RWPE1 (cell line): ENCODE measurements around the gene ZNF662.
A peak's percentile ranks its signal among the peaks of the same experiment; 100 is the strongest.

Experiments used
- CTCF ChIA-PET: fragments of 350-600 bp; sonication (Branson Sonifier 250); formaldehyde crosslinking; extraction: SDS; loops from one replicate; lab custom pipeline; 2021; lab: Yijun Ruan, JAX
- POLR2A ChIA-PET: fragments of 400-600 bp; formaldehyde crosslinking; extraction: SDS; loops from one replicate; lab custom pipeline; 2020; ENCODE audit warnings: antibody characterized with exemption; ENCODE audit not compliant: low non-redundant PET; lab: Yijun Ruan, JAX
- DNase-seq: peaks from one replicate; pipeline ENCODE4 v3.0.0; 2012; ENCODE audit warnings: low spot score
- H3K27ac ChIP-seq: fragments of 450-650 bp; 2 replicates; pipeline ENCODE4 v1.5.1; 2017
- CTCF ChIP-seq: fragments of 450-650 bp; conservative IDR thresholded peaks from 2 replicates; pipeline ENCODE4 v1.5.1; 2017; ENCODE audit warnings: low read depth, mild to moderate bottlenecking

The ZNF662 gene

DNA sequence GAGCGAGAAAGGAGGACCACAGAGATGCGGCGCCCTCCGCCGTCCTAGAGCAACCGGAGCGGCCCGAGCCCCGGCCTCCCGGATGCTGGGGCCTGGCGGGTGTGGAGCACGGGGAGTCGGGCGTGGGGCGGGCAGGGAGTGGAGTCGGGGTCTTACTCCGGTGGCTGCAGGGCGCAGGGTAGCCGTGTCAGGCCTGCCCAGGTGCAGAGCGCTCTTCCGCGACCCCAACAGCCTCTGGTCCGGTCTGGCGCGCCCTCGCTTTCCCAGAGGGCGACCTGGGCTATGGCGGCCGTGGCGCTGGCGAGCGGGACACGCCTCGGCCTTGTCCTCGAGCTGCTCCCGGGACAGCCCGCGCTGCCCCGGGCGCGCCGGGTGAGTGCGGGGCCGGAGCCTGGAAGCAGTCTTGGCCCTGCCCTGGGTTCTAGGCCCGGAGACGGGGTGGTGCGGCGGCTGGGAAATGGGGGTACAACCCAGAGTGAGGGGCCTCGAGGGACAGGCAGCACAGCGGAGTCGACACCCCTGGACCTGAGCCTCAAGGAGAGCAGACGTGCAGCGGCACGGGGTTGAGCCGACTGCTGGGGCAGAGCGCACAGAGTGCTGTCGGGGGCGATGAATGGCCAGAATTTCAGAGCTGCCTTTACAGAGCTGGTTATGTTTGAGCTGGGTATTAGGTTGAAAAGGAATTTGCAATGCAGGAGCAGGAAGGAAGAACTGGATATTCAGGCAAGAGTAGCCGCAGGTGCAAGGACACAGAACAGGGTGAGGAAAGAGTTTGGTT lies at the start of gene ZNF662:
TSS of gene ZNF662 (plus strand) at position 73 of the 778 bp plus-strand sequence. CDS start 1,973 bp downstream, outside the sequence.
- H3K27ac ChIP-seq = no peak within 1 kb of the TSS
- ChIA-PET CTCF (no interaction called here), POLR2A (no interaction called here)
- DNase-seq = peak; percentile 19
- TF ChIP-seq CTCF = no peak

- ChIA-PET POLR2A (no interaction called here), CTCF (interaction anchor here (0.6 kb wide), 1 partner anchor 280 kb away, joined by 3 read pairs; no protein-coding TSS in a partner anchor)
These were observed 49.4 kb upstream of the ZNF662 start for GRCh38 chr3:42856544-42856943.

GRCh38 chr3:42864321-42864950 lies 41.5 kb upstream of the ZNF662 start:
- TF ChIP-seq CTCF = no peak
- H3K27ac ChIP-seq = no peak overlapping the region
- ChIA-PET CTCF (interaction anchor here (0.5 to 0.6 kb wide), 2 partner anchors 374 to 894 kb away, joined by 3 read pairs; no protein-coding TSS in a partner anchor), POLR2A (no interaction called here)
- no peak for DNase-seq

More at GRCh38 chr3:42856544-42856943, 49.4 kb upstream of the ZNF662 start:
- TF ChIP-seq CTCF = no peak
- no peak for DNase-seq
- H3K27ac ChIP-seq = no peak overlapping the region

- no peak overlapping the region for H3K27ac ChIP-seq
- POLR2A ChIA-PET = no interaction called here
- CTCF ChIA-PET = interaction anchor here (0.6 kb wide), 1 partner anchor 375 kb away, joined by 3 read pairs; no protein-coding TSS in a partner anchor
- TF ChIP-seq CTCF = no peak
- DNase-seq = no peak
These were observed 40.7 kb upstream of the ZNF662 start for GRCh38 chr3:42865256-42865655.

- no peak overlapping the region for H3K27ac ChIP-seq
- DNase-seq = no peak
- CTCF ChIA-PET = interaction anchor here (0.6 kb wide), 1 partner anchor 37 kb away, joined by 3 read pairs; no protein-coding TSS in a partner anchor
- no peak for TF ChIP-seq CTCF
- POLR2A ChIA-PET = no interaction called here
These were observed 38.8 kb upstream of the ZNF662 start for GRCh38 chr3:42867138-42867537.

- ChIA-PET POLR2A (no interaction called here), CTCF (interaction anchor here (0.5 kb wide), 1 partner anchor 39 kb away, joined by 5 read pairs; no protein-coding TSS in a partner anchor)
- TF ChIP-seq CTCF = no peak
- no peak for DNase-seq
- H3K27ac ChIP-seq = no peak overlapping the region
These were observed 37.1 kb upstream of the ZNF662 start for GRCh38 chr3:42868841-42869240.
